ENCODE results near the gene NOX3. TPM values are rescaled to one million over a fixed set of nuclear protein-coding genes. Genes with fewer than 3 reads are reported as not detected.

The NOX3 gene
- total RNA-seq, 1 experiment from 2014 or later: not detected

DNA sequence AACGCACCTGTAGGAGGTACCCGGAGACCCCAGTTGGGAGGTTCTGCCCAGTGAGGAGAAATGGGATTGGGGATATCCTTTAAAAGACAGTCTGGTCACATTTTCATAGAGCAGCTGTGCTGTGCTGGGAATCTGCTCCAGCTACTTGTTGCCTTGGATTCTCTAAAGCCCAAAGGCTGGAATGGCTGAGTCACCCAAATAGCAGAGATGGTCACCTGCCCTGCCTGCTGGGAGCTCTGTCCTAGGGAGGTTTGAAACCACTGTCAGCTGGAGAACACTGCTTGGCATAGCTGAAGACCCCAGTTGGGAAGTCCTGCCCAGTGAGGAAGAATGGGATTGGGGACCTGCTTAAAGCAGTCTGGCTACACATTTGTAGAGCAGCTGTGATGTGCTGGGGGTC lies 106.5 kb downstream of the NOX3 start:
- ChIA-PET POLR2A (interaction anchor here (0.7 kb wide), 1 partner anchor 31 kb away, joined by 3 read pairs; no protein-coding TSS in a partner anchor), CTCF (no interaction called here)
- Mint-ChIP-seq H3K4me1 (ENCODE audit: insufficient read depth, unreplicated experiment) (no peaks in the 10 kb centered on the region), H3K4me3 (ENCODE audit: unreplicated experiment) (no peak overlapping the region), H3K27me3 (ENCODE audit: insufficient read depth, unreplicated experiment) (no peaks in the 10 kb centered on the region), H3K27ac (ENCODE audit: low read depth, unreplicated experiment) (no peak overlapping the region), H3K36me3 (ENCODE audit: insufficient read depth, unreplicated experiment) (no peaks in the 10 kb centered on the region), H3K9me3 (ENCODE audit: unreplicated experiment) (peaks cover 37% of the 10 kb centered on the region)
- no peak for DNase-seq (ENCODE audit: unreplicated experiment)
- TF ChIP-seq, protein P1, sequence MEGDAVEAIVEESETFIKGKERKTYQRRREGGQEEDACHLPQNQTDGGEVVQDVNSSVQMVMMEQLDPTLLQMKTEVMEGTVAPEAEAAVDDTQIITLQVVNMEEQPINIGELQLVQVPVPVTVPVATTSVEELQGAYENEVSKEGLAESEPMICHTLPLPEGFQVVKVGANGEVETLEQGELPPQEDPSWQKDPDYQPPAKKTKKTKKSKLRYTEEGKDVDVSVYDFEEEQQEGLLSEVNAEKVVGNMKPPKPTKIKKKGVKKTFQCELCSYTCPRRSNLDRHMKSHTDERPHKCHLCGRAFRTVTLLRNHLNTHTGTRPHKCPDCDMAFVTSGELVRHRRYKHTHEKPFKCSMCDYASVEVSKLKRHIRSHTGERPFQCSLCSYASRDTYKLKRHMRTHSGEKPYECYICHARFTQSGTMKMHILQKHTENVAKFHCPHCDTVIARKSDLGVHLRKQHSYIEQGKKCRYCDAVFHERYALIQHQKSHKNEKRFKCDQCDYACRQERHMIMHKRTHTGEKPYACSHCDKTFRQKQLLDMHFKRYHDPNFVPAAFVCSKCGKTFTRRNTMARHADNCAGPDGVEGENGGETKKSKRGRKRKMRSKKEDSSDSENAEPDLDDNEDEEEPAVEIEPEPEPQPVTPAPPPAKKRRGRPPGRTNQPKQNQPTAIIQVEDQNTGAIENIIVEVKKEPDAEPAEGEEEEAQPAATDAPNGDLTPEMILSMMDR (IDR thresholded peaks at IDR 0.05; ENCODE audit: unreplicated experiment): no peak
- BruUV-seq (replicated peaks): no TSS peak
- intact Hi-C loops (cut with micrococcal nuclease): no loop called here

DNA sequence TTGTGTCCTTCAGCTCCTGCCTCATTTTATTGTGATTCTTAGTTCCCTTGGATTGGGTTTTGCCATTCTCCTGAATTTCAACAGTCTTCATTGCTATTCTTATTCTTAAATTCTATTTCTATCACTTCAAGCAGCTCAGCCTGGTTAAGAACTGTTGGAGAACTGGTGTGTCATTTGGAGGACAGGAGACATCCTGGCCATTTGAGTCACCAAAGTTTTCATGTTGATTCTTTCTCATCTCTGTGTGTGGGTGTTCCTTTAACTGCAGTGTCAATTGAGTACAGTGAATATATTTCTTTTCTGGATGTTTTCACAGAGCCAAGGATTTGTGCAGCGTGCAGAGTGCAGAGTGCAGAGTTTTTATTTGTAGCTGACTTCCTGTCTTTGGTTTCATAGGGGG lies 107.8 kb downstream of the NOX3 start:
- POLR2A ChIA-PET: no interaction called here
- CTCF ChIA-PET: no interaction called here

DNA sequence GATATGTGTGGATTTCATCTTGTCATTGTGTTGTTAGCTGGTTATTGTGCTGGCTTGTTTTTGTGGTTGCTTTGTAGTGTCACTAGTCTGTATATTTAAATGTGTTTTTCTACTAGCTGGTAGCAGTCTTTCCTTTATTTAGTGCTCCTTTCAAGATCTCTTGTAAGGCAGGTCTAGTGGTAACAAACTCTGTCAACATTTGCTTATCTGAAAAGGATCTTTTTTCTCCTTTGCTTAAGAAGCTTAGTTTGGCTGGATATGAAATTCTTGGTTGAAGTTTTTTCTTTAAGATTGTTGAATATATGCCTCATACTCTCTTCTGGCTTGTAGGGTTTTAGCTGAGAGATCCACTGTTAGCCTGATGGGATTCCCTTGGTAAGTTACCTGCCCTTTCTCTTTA lies 108.7 kb downstream of the NOX3 start:
- H3K4me1 Mint-ChIP-seq (ENCODE audit: insufficient read depth, unreplicated experiment): no peaks in the 10 kb centered on the region
- H3K36me3 Mint-ChIP-seq (ENCODE audit: insufficient read depth, unreplicated experiment): no peaks in the 10 kb centered on the region
- no peaks in the 10 kb centered on the region for H3K27me3 Mint-ChIP-seq (ENCODE audit: insufficient read depth, unreplicated experiment)
- POLR2A ChIA-PET: no interaction called here
- H3K4me3 Mint-ChIP-seq (ENCODE audit: unreplicated experiment): no peak overlapping the region
- CTCF ChIA-PET: no interaction called here
- no TSS peak for BruUV-seq (replicated peaks)
- H3K27ac Mint-ChIP-seq (ENCODE audit: low read depth, unreplicated experiment): no peak overlapping the region
- no peak for DNase-seq (ENCODE audit: unreplicated experiment)
- H3K9me3 Mint-ChIP-seq (ENCODE audit: unreplicated experiment): peaks cover 34% of the 10 kb centered on the region
- TF ChIP-seq, protein P1 (IDR thresholded peaks at IDR 0.05; ENCODE audit: unreplicated experiment): no peak
- intact Hi-C loops (cut with micrococcal nuclease): no loop called here

More for the DNA sequence above, 107.8 kb downstream of the NOX3 start:
- Mint-ChIP-seq H3K9me3 (ENCODE audit: unreplicated experiment) (peaks cover 34% of the 10 kb centered on the region), H3K36me3 (ENCODE audit: insufficient read depth, unreplicated experiment) (no peaks in the 10 kb centered on the region), H3K27ac (ENCODE audit: low read depth, unreplicated experiment) (no peak overlapping the region), H3K4me3 (ENCODE audit: unreplicated experiment) (no peak overlapping the region), H3K27me3 (ENCODE audit: insufficient read depth, unreplicated experiment) (no peaks in the 10 kb centered on the region), H3K4me1 (ENCODE audit: insufficient read depth, unreplicated experiment) (no peaks in the 10 kb centered on the region)
- no TSS peak for BruUV-seq (replicated peaks)
- intact Hi-C loops (cut with micrococcal nuclease): no loop called here
- TF ChIP-seq, protein P1 (IDR thresholded peaks at IDR 0.05; ENCODE audit: unreplicated experiment): no peak
- DNase-seq (ENCODE audit: unreplicated experiment): no peak

Other genes with a start within 250 kb of the NOX3 start
- not detected in 2 replicates for gene CLDN20, start 191.8 kb downstream of the NOX3 start, total RNA-seq (2022)
- gene TFB1M, start 141.4 kb downstream of the NOX3 start, total RNA-seq (2022): 26.8 and 31.0 TPM in 2 replicates